Endodermal cell (in vitro differentiated cells): ENCODE data around the gene CEP170B. TPM values are rescaled to one million over a fixed set of nuclear protein-coding genes. Genes with fewer than 3 reads are reported as not detected.
A peak's percentile ranks its signal among the peaks of the same experiment; 100 is the strongest.

Experiments
- DNase-seq: peaks from one replicate; pipeline ENCODE4 v3.0.0-alpha.2; 2017
- H3K27ac ChIP-seq: 2 replicates; pipeline ENCODE4 v1.5.1; 2013; ENCODE audit warnings: mild to moderate bottlenecking, low read depth, low read length, moderate library complexity
- H3K27me3 ChIP-seq: 2 replicates; pipeline ENCODE4 v1.6.1; 2013; ENCODE audit warnings: mild to moderate bottlenecking, low read length, moderate library complexity; ENCODE audit not compliant: insufficient read depth, control insufficient read depth, poor library complexity, severe bottlenecking
- H3K36me3 ChIP-seq: 2 replicates; pipeline ENCODE4 v1.7.0; 2013; ENCODE audit warnings: mild to moderate bottlenecking, low read length, moderate library complexity; ENCODE audit not compliant: control insufficient read depth, insufficient read depth
- H3K4me1 ChIP-seq: one replicate; pipeline ENCODE4 v1.7.0; 2013; ENCODE audit warnings: low read length; ENCODE audit not compliant: control insufficient read depth, insufficient read depth
- H3K4me3 ChIP-seq: 2 replicates; pipeline ENCODE4 v1.5.1; 2013; ENCODE audit warnings: mild to moderate bottlenecking, low read length, moderate library complexity
- H3K9ac ChIP-seq: 2 replicates; pipeline ENCODE4 v1.6.1; 2013; ENCODE audit warnings: mild to moderate bottlenecking, low read length, moderate library complexity; ENCODE audit not compliant: poor library complexity, severe bottlenecking; ENCODE audit errors: extremely low read depth
- H3K9me3 ChIP-seq: 2 replicates; pipeline ENCODE4 v1.6.1; 2013; ENCODE audit warnings: mild to moderate bottlenecking, low read length, moderate library complexity; ENCODE audit not compliant: control insufficient read depth
- H3K27ac Mint-ChIP-seq: 2 replicates; pipeline ENCODE4 v1.8.0; 2020; ENCODE audit warnings: mixed read lengths
- H3K27me3 Mint-ChIP-seq: 2 replicates; pipeline ENCODE4 v1.8.0; 2021; ENCODE audit warnings: mild to moderate bottlenecking, mixed read lengths; ENCODE audit not compliant: insufficient read depth
- H3K36me3 Mint-ChIP-seq: 2 replicates; pipeline ENCODE4 v1.8.0; 2020; ENCODE audit warnings: low read depth, mixed read lengths
- H3K4me1 Mint-ChIP-seq: 2 replicates; pipeline ENCODE4 v1.8.0; 2020; ENCODE audit warnings: mixed read lengths
- H3K4me3 Mint-ChIP-seq: 2 replicates; pipeline ENCODE4 v1.8.0; 2020; ENCODE audit warnings: mild to moderate bottlenecking, moderate library complexity, mixed read lengths
- H3K9me3 Mint-ChIP-seq: 2 replicates; pipeline ENCODE4 v1.8.0; 2020; ENCODE audit warnings: mild to moderate bottlenecking, mixed read lengths
- CTCF ChIP-seq: fragments of 200-600 bp; sonication (generic); conservative IDR thresholded peaks from 2 replicates; pipeline ENCODE4 v1.5.0; 2021; ENCODE audit warnings: antibody characterized with exemption, mild to moderate bottlenecking
- WGBS, 2 experiments: methylation state at CpG; one replicate each; pipeline versions ENCODE4 v1.1.5 to v1.1.7; 2013; ENCODE audit warnings: missing lambda C conversion rate in 2 of 2, mixed read lengths in 1 of 2; ENCODE audit not compliant: insufficient coverage in 1 of 2, insufficient read length in 1 of 2; 5-methylcytosine and 5-hydroxymethylcytosine counted together
- total RNA-seq, 2 donors: library from RNA; stranded (reverse); fragmentation: NEBNext Ultra II Directional in 1 of 2; extraction: Animal tissue kit (Norgen Biotek cat#: 25700) in 1 of 2; gene quantifications; 2 replicates in 1 of 2; 3 replicates in 1 of 2; pipeline ENCODE4 v1.2.1, GENCODE V29; 2021

CEP170B gene
- total RNA-seq, 2 donors from 2014 or later, result 38.9 to 43.1 TPM

GRCh38 chr14:104875811-104876210 lies 10.7 kb downstream of the CEP170B start:
- H3K27ac Mint-ChIP-seq, result no peak overlapping the region
- H3K27me3 Mint-ChIP-seq, result no peaks in the 10 kb centered on the region
- WGBS, 2 experiments, result 96 to 100% methylated on average over 2 to 8 of the region's 8 CpGs
- peaks cover 13% of the 10 kb centered on the region for H3K36me3 ChIP-seq
- no peaks in the 10 kb centered on the region for H3K9me3 ChIP-seq
- no peak overlapping the region for H3K27ac ChIP-seq
- H3K4me3 Mint-ChIP-seq, result no peak overlapping the region
- no peak for DNase-seq
- H3K27me3 ChIP-seq, result no peaks in the 10 kb centered on the region
- no peak overlapping the region for H3K4me3 ChIP-seq
- H3K4me1 Mint-ChIP-seq, result peaks cover 7% of the 10 kb centered on the region
- peaks cover 7% of the 10 kb centered on the region for H3K36me3 Mint-ChIP-seq
- H3K4me1 ChIP-seq, result no peaks in the 10 kb centered on the region
- TF ChIP-seq CTCF, result no peak
- no peaks in the 10 kb centered on the region for H3K9me3 Mint-ChIP-seq
- H3K9ac ChIP-seq, result no peak overlapping the region

- Histone ChIP-seq H3K9me3 (no peaks in the 10 kb centered on the region), H3K27me3 (no peaks in the 10 kb centered on the region), H3K4me3 (no peak overlapping the region), H3K9ac (no peak overlapping the region), H3K4me1 (no peaks in the 10 kb centered on the region), H3K36me3 (peaks cover 15% of the 10 kb centered on the region), H3K27ac (no peak overlapping the region)
- H3K36me3 Mint-ChIP-seq, result peaks cover 7% of the 10 kb centered on the region
- peak; percentile 95 for DNase-seq
- H3K4me3 Mint-ChIP-seq, result no peak overlapping the region
- H3K27ac Mint-ChIP-seq, result no peak overlapping the region
- peaks cover 7% of the 10 kb centered on the region for H3K4me1 Mint-ChIP-seq
- H3K27me3 Mint-ChIP-seq, result no peaks in the 10 kb centered on the region
- TF ChIP-seq CTCF, result no peak
- 86 to 100% methylated on average over 1 to 8 of the region's 8 CpGs for WGBS, 2 experiments
- no peaks in the 10 kb centered on the region for H3K9me3 Mint-ChIP-seq
Measured at GRCh38 chr14:104876251-104876699, 11.2 kb downstream of the CEP170B start.

- Histone ChIP-seq H3K9ac (no peak overlapping the region), H3K36me3 (peaks cover 15% of the 10 kb centered on the region), H3K4me1 (no peaks in the 10 kb centered on the region), H3K4me3 (no peak overlapping the region), H3K9me3 (no peaks in the 10 kb centered on the region), H3K27me3 (no peaks in the 10 kb centered on the region), H3K27ac (no peak overlapping the region)
- DNase-seq, result no peak
- Mint-ChIP-seq H3K4me1 (peaks cover 7% of the 10 kb centered on the region), H3K27ac (no peak overlapping the region), H3K36me3 (peaks cover 7% of the 10 kb centered on the region), H3K9me3 (no peaks in the 10 kb centered on the region), H3K4me3 (no peak overlapping the region), H3K27me3 (no peaks in the 10 kb centered on the region)
- WGBS, 2 experiments, result 85 to 96% methylated on average over 8 to 13 of the region's 14 CpGs
- TF ChIP-seq CTCF, result no peak
Measured at GRCh38 chr14:104877066-104877805, 12.2 kb downstream of the CEP170B start.
